HUES48 (cell line): ENCODE data around the gene RGS2.

Experiments used
- H3K27ac ChIP-seq: one replicate; pipeline ENCODE4 v1.7.0; 2013; ENCODE audit warnings: low read depth, low read length, inconsistent platforms
- H3K27me3 ChIP-seq: 2 replicates; pipeline ENCODE4 v1.6.1; 2013; ENCODE audit warnings: mild to moderate bottlenecking, low read length; ENCODE audit not compliant: control insufficient read depth, insufficient read depth
- H3K36me3 ChIP-seq: 2 replicates; pipeline ENCODE4 v1.6.1; 2013; ENCODE audit warnings: low read length; ENCODE audit not compliant: control insufficient read depth, insufficient read depth
- H3K4me1 ChIP-seq: 2 replicates; pipeline ENCODE4 v1.6.1; 2013; ENCODE audit warnings: mild to moderate bottlenecking, low read length; ENCODE audit not compliant: control insufficient read depth, insufficient read depth
- H3K4me3 ChIP-seq: 2 replicates; pipeline ENCODE4 v1.5.1; 2013; ENCODE audit warnings: mild to moderate bottlenecking, low read depth, low read length
- H3K9ac ChIP-seq: 2 replicates; pipeline ENCODE4 v1.6.1; 2013; ENCODE audit warnings: mild to moderate bottlenecking, low read depth, low read length, moderate library complexity
- H3K9me3 ChIP-seq: 2 replicates; pipeline ENCODE4 v1.6.1; 2013; ENCODE audit warnings: low read length; ENCODE audit not compliant: control insufficient read depth, insufficient read depth

RGS2 gene

DNA sequence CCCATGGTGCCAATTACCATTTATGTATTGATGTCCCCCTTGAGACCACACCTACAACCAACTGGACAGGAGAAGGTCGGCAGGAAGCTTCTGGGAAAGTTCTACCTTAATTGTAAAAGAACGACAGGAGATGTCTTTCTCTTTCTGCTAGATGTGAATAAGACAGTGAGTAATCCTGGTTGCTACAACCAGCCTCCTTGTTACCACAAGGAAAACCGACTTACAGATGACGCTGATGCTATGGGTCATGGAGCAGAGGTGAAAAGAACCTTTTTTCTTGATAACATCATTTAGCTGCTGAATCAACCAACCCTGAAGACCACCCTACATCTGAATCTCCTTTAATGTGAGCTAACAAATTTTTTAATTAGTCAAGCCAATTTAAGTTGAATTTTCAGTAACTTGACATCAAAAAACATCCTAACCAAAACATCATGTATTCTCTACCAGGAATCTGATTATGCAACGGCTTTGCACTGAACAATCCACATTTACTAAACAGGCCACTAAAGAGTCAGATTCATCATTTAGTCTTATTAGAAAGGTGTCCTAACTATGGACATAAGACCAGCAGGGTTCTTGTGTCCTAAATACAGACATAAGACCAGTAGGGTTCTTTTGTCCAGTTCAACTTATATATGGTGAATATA is 23.0 kb downstream of the RGS2 start:
- Histone ChIP-seq H3K27ac (no peak overlapping the region), H3K36me3 (no peaks in the 10 kb centered on the region), H3K9me3 (no peaks in the 10 kb centered on the region), H3K4me1 (peaks cover 9% of the 10 kb centered on the region), H3K4me3 (no peak overlapping the region), H3K27me3 (no peaks in the 10 kb centered on the region), H3K9ac (no peak overlapping the region)

DNA sequence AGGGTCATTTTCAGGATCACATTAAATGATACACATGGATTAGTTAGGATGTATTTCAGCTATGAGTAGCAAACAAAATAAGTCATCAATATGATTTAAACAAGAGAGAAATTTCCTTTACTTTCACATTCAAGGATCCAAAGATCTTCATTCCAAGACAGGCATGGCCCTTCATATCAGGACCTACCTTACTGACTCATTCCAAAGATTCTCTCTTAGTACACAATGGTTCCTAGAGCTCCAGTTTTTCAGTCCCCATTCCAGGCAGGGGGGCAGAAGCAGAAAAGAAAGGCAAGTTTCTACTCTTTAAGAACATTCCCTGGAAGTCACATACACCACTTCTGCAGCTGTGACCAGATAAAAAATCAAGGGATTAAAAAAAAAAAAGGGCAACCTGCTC is 23.7 kb downstream of the RGS2 start:
- no peaks in the 10 kb centered on the region for H3K27me3 ChIP-seq
- H3K36me3 ChIP-seq, result no peaks in the 10 kb centered on the region
- H3K27ac ChIP-seq, result no peak overlapping the region
- H3K4me1 ChIP-seq, result 0 out of 2 replicates have a peak, but pooled peaks cover 4% of the 10 kb centered on the region
- no peaks in the 10 kb centered on the region for H3K9me3 ChIP-seq
- H3K9ac ChIP-seq, result no peak overlapping the region
- H3K4me3 ChIP-seq, result no peak overlapping the region

DNA sequence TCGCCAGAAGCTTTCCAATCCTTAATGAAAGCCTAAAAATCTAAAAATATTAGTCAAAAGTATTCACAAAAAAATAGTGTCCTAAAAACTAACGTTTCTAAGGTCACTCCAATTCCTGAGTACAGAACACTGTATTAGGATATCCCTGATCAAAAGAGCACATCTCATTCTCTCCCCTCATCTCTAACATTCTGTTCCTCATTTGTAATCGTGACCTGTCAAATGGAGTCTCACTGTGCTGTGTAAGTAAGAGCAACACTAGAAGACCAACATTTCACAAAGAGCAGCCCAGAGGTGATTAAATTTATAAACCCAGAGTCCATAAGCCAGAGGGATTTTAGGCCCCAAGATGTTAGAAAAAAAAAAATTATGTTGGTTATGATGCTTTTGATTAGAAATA is 26.3 kb downstream of the RGS2 start:
- H3K9me3 ChIP-seq, result no peaks in the 10 kb centered on the region
- H3K27ac ChIP-seq, result no peak overlapping the region
- no peaks in the 10 kb centered on the region for H3K36me3 ChIP-seq
- no peaks in the 10 kb centered on the region for H3K27me3 ChIP-seq
- H3K4me1 ChIP-seq, result peaks cover 29% of the 10 kb centered on the region
- H3K4me3 ChIP-seq, result no peak overlapping the region
- no peak overlapping the region for H3K9ac ChIP-seq

DNA sequence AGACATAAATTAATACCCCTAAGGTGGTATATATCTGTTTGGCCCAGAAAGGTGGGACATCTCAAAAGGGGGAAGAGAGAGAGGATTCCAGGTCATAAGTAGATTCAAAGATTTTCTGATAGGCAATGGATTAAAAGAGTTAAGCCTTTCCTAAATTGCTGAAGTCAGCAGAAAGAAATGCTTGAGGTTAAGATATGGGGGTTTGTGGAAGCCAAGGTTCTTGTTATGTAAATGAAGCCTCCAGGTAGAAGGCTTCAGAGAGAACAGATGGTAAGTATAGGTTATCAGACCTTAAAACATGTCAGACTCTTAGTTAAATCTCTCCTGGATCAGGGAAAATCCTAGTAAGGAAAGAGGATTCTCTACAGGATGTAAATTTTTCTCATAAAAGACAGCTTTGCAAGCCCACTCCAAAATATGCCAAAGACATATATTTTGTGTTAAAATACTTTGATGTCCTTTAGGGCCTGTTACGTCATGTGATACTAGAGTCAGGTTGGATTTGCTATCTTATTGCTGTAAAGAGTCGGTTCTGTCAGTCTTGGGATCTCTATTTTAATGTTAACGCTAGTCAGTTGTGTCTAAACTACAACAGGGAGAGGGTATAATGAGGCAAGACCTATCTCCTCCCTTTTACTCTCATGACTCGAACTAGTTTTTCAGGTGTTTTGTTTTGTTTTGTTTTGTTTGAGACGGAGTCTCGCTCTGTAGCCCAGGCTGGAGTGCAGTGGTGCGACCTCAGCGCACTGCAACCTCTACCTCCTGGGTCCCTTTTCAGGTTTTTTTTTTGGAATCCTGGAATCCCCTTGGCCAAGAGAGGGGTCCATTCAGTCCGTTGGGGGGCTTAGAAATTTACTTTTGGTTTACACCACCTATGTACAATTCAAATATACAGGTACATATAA is 30.6 kb downstream of the RGS2 start:
- H3K36me3 ChIP-seq, result no peaks in the 10 kb centered on the region
- H3K4me3 ChIP-seq, result peak overlapping the region; percentile 50
- H3K4me1 ChIP-seq, result peaks cover 36% of the 10 kb centered on the region
- no peaks in the 10 kb centered on the region for H3K9me3 ChIP-seq
- no peaks in the 10 kb centered on the region for H3K27me3 ChIP-seq
- H3K27ac ChIP-seq, result peak overlapping the region; percentile 56
- peak overlapping the region; percentile 34; the same call in 1 of the 2 replicates for H3K9ac ChIP-seq

DNA sequence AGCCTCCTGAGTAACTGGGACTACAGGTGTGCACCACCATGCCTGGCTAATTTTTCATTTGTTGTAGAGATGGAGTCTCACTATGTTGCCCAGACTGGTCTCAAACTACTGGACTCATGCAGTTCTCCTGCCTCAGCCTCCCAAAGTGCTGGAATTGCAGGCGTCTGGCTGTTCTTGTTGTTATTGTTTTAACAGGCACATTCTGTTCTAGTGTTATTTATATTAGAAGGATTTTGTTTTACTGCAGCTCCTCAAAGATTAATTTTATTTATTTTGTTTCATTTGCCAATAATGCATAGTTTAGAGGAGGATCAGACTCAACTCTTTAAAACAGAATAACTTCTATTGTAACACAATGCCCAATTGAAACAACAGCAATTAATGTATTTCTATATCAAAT is 35.5 kb downstream of the RGS2 start:
- Histone ChIP-seq H3K27me3 (no peaks in the 10 kb centered on the region), H3K9me3 (no peaks in the 10 kb centered on the region), H3K36me3 (no peaks in the 10 kb centered on the region), H3K4me1 (peaks cover 30% of the 10 kb centered on the region), H3K4me3 (no peak overlapping the region), H3K27ac (no peak overlapping the region), H3K9ac (no peak overlapping the region)

DNA sequence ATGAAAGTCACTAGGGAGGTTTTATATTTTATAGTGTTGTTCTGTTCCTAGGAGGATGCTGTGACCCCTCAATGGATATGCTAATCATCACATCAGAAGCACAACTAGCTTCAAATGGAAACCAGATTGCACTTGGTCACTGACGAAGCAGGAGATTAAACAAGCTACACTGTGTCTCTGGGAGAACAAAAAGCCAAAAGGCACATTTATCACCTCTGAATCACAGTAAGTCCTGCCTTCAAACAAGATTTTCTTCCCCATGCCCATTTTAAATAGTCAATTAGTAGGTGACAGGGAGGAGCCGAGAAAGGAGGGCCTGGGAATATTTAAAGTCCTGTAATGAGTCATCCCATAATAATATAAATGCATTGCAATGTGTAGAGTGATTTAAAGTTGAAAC is 38.1 kb downstream of the RGS2 start:
- H3K36me3 ChIP-seq, result no peaks in the 10 kb centered on the region
- peaks cover 11% of the 10 kb centered on the region for H3K4me1 ChIP-seq
- no peaks in the 10 kb centered on the region for H3K27me3 ChIP-seq

DNA sequence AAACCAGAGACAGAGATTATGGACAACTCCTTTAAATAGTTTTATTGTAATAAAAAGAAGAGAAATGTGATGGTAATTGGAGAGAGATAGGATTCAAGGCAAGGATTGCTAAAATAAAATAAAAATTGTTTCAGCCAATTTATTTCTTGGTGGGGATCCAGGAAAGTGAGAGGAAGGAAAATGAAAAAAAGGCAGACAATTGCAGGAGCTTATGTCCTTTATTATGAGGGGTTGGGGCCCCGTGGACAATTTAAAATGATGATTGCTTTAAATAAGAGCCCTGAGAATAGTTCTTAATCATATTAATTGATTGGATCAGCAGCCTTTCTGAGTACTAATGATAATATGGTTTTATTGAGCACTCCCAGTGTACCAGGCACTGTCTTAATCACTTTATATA is 40.2 kb downstream of the RGS2 start:
- Histone ChIP-seq H3K36me3 (no peaks in the 10 kb centered on the region), H3K27me3 (no peaks in the 10 kb centered on the region), H3K27ac (no peak overlapping the region), H3K9ac (no peak overlapping the region), H3K4me1 (peaks cover 11% of the 10 kb centered on the region), H3K4me3 (no peak overlapping the region), H3K9me3 (no peaks in the 10 kb centered on the region)

More for the DNA sequence above, 38.1 kb downstream of the RGS2 start:
- no peak overlapping the region for H3K4me3 ChIP-seq
- H3K9me3 ChIP-seq, result no peaks in the 10 kb centered on the region
- no peak overlapping the region for H3K9ac ChIP-seq
- no peak overlapping the region for H3K27ac ChIP-seq

DNA sequence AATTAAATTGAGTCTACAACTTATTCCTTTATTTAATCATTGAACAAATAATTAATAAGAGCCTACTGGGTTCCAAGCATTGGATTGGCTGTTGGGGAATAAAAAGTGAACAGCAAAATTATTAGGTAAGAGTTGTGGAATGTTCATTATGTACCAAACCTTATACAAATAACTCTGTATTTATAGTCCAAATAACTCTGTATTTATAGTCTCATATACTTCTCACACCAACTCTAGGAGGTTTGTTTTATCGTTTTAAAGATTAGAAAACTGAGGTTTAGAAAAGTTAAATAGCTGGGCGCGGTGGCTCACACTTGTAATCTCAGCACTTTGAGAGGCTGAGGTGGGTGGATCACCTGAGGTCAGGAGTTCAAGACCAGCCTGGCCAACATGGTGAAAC is 40.6 kb downstream of the RGS2 start:
- H3K4me3 ChIP-seq, result no peak overlapping the region
- no peak overlapping the region for H3K9ac ChIP-seq
- no peak overlapping the region for H3K27ac ChIP-seq
- H3K27me3 ChIP-seq, result no peaks in the 10 kb centered on the region
- H3K4me1 ChIP-seq, result peaks cover 11% of the 10 kb centered on the region
- H3K9me3 ChIP-seq, result no peaks in the 10 kb centered on the region
- no peaks in the 10 kb centered on the region for H3K36me3 ChIP-seq

DNA sequence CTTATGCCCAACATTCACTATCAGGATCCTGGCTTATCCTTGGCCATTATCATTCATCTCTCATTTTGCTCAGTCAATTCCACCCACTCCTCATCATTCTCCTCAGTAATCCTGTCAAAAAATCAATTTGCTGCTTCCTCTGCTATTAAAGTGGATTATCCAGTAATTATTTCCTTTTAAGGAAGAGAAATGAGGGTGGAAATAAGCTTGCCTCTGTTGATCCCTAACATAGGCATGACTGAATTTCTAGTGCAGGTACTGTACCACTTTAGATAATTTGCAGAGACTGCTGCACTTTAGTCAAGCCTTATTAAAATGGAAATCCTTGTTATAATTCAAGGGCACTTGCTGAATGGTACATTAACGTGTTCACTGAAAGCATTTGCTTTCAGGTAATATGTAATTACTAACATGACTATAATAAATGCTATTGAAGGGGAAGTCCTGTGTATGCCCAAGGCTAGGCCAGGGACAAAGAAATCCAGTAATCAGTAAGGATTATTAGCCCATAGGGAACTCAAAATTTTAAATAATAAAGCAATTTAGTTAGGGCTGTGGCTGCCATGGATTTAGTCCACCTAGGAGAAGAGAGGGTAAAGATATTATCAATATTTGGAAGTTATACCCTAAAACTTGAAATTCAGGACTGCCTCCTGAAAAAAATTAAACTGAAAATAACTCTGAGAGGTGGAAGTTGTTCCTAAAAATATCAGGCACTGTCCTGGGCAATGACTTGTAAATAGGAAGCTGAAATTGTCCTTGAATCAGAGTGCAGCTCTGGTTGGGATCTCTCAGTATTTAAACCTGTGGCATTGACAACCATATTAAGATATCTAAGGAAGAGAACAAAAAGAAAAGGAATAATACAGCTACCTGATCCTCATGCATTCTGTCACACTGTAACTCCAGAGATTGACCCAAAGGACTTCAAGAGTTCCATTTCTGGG is 43.4 kb downstream of the RGS2 start:
- H3K9me3 ChIP-seq, result no peaks in the 10 kb centered on the region
- H3K36me3 ChIP-seq, result no peaks in the 10 kb centered on the region
- no peaks in the 10 kb centered on the region for H3K27me3 ChIP-seq
- H3K4me3 ChIP-seq, result no peak overlapping the region
- no peak overlapping the region for H3K27ac ChIP-seq
- H3K9ac ChIP-seq, result no peak overlapping the region
- peaks cover 5% of the 10 kb centered on the region for H3K4me1 ChIP-seq

DNA sequence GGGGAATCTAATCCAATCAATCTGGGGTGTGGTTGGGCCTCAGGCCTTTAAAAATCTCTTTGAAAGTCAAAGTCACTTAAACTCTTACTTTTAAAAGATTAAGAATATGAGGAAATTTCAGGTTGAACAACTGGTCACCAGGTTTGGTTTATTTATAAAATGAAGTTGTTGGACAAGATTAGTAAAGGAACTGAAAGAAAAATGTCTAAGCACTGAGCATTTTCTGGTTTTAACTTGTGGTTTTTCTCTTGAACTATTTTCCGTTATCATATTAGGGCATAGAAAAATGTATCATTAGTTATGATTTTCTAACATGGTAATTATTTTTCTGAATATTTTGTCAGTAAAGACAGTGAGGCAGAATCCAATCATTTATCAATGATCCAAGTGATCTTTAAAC is 49.6 kb downstream of the RGS2 start:
- Histone ChIP-seq H3K27ac (no peak overlapping the region), H3K36me3 (no peaks in the 10 kb centered on the region), H3K9me3 (no peaks in the 10 kb centered on the region), H3K27me3 (no peaks in the 10 kb centered on the region), H3K9ac (no peak overlapping the region), H3K4me3 (no peak overlapping the region), H3K4me1 (no peaks in the 10 kb centered on the region)
